ENCODE results near the gene DMRTA1. TPM values are rescaled to one million over a fixed set of nuclear protein-coding genes. Genes with fewer than 3 reads are reported as not detected.
"Not testable (repeated sequence)": the region's sequence is repeated elsewhere in the genome, so short reads cannot be mapped to it uniquely, and the experiment has no call there.

DMRTA1 gene
- total RNA-seq, 2 experiments from 2014 or later: not detected

GRCh38 chr9:22440841-22441240 lies 5.8 kb upstream of the DMRTA1 start:
- Mint-ChIP-seq H3K4me1 (no peaks in the 10 kb centered on the region), H3K36me3 (no peaks in the 10 kb centered on the region), H3K27ac (no peak overlapping the region), H3K9me3 (no peaks in the 10 kb centered on the region), H3K4me3 (no peak overlapping the region), H3K27me3 (peaks cover 25% of the 10 kb centered on the region)
- no peak for DNase-seq
- POLR2A ChIA-PET: no interaction called here
- no peak for ATAC-seq (ENCODE audit: low read depth)

GRCh38 chr9:22446950-22447617 lies 460 bp downstream of the DMRTA1 start:
- DNase-seq (peak; percentile 56), ATAC-seq (ENCODE audit: low read depth) (peak; percentile 81)
- POLR2A ChIA-PET: no interaction called here
- peaks cover 66% of the 10 kb centered on the region for H3K27me3 Mint-ChIP-seq
- no peaks in the 10 kb centered on the region for H3K9me3 Mint-ChIP-seq
- H3K4me1 Mint-ChIP-seq: peaks cover 2% of the 10 kb centered on the region
- H3K4me3 Mint-ChIP-seq: peak overlapping the region; percentile 68
- no peaks in the 10 kb centered on the region for H3K36me3 Mint-ChIP-seq
- H3K27ac Mint-ChIP-seq: no peak overlapping the region

- H3K4me1 Mint-ChIP-seq: peaks cover 2% of the 10 kb centered on the region
- H3K9me3 Mint-ChIP-seq: no peaks in the 10 kb centered on the region
- no peaks in the 10 kb centered on the region for H3K36me3 Mint-ChIP-seq
- H3K27ac Mint-ChIP-seq: no peak overlapping the region
- peaks cover 63% of the 10 kb centered on the region for H3K27me3 Mint-ChIP-seq
- no peak for DNase-seq
- no peak for ATAC-seq (ENCODE audit: low read depth)
- H3K4me3 Mint-ChIP-seq: no peak overlapping the region
- POLR2A ChIA-PET: no interaction called here
Measured at GRCh38 chr9:22447618-22448305, 1.1 kb downstream of the DMRTA1 start.

- Mint-ChIP-seq H3K4me1 (peaks cover 2% of the 10 kb centered on the region), H3K27me3 (peaks cover 48% of the 10 kb centered on the region), H3K36me3 (no peaks in the 10 kb centered on the region), H3K4me3 (no peak overlapping the region), H3K9me3 (no peaks in the 10 kb centered on the region), H3K27ac (no peak overlapping the region)
- POLR2A ChIA-PET: no interaction called here
- ATAC-seq (ENCODE audit: low read depth) (no peak), DNase-seq (no peak)
Measured at GRCh38 chr9:22449719-22450118, 3.1 kb downstream of the DMRTA1 start.

- Mint-ChIP-seq H3K4me1 (no peaks in the 10 kb centered on the region), H3K27me3 (peaks cover 35% of the 10 kb centered on the region), H3K36me3 (no peaks in the 10 kb centered on the region), H3K27ac (no peak overlapping the region), H3K4me3 (no peak overlapping the region), H3K9me3 (no peaks in the 10 kb centered on the region)
- ATAC-seq (ENCODE audit: low read depth) (no peak), DNase-seq (peak; percentile 35)
- POLR2A ChIA-PET: no interaction called here
Measured at GRCh38 chr9:22452415-22453010, 5.9 kb downstream of the DMRTA1 start.

GRCh38 chr9:22454016-22454415 lies 7.4 kb downstream of the DMRTA1 start:
- DNase-seq (no peak), ATAC-seq (ENCODE audit: low read depth) (no peak)
- POLR2A ChIA-PET: no interaction called here
- no peaks in the 10 kb centered on the region for H3K4me1 Mint-ChIP-seq
- peaks cover 20% of the 10 kb centered on the region for H3K27me3 Mint-ChIP-seq
- H3K4me3 Mint-ChIP-seq: no peak overlapping the region
- no peaks in the 10 kb centered on the region for H3K36me3 Mint-ChIP-seq
- H3K9me3 Mint-ChIP-seq: no peaks in the 10 kb centered on the region
- no peak overlapping the region for H3K27ac Mint-ChIP-seq

GRCh38 chr9:22455181-22455580 lies 8.6 kb downstream of the DMRTA1 start:
- no peak overlapping the region for H3K4me3 Mint-ChIP-seq
- POLR2A ChIA-PET: no interaction called here
- ATAC-seq (ENCODE audit: low read depth) (no peak), DNase-seq (no peak)
- no peak overlapping the region for H3K27ac Mint-ChIP-seq
- H3K4me1 Mint-ChIP-seq: no peaks in the 10 kb centered on the region
- peaks cover 16% of the 10 kb centered on the region for H3K27me3 Mint-ChIP-seq
- H3K36me3 Mint-ChIP-seq: no peaks in the 10 kb centered on the region
- H3K9me3 Mint-ChIP-seq: no peaks in the 10 kb centered on the region

GRCh38 chr9:22457448-22457847 lies 10.8 kb downstream of the DMRTA1 start:
- H3K4me1 Mint-ChIP-seq: no peaks in the 10 kb centered on the region
- POLR2A ChIA-PET: no interaction called here
- H3K36me3 Mint-ChIP-seq: no peaks in the 10 kb centered on the region
- H3K27me3 Mint-ChIP-seq: peaks cover 6% of the 10 kb centered on the region
- H3K9me3 Mint-ChIP-seq: no peaks in the 10 kb centered on the region
- DNase-seq (no peak), ATAC-seq (ENCODE audit: low read depth) (no peak)
- no peak overlapping the region for H3K27ac Mint-ChIP-seq
- no peak overlapping the region for H3K4me3 Mint-ChIP-seq

GRCh38 chr9:22463205-22463604 lies 16.6 kb downstream of the DMRTA1 start:
- H3K27me3 Mint-ChIP-seq: peaks cover 6% of the 10 kb centered on the region
- no peak for ATAC-seq (ENCODE audit: low read depth)
- POLR2A ChIA-PET: no interaction called here
- no peak for DNase-seq
- H3K27ac Mint-ChIP-seq: no peak overlapping the region
- no peaks in the 10 kb centered on the region for H3K36me3 Mint-ChIP-seq
- H3K4me3 Mint-ChIP-seq: no peak overlapping the region
- no peaks in the 10 kb centered on the region for H3K9me3 Mint-ChIP-seq
- no peaks in the 10 kb centered on the region for H3K4me1 Mint-ChIP-seq

GRCh38 chr9:22469928-22470544 lies 23.4 kb downstream of the DMRTA1 start:
- no peaks in the 10 kb centered on the region for H3K27me3 Mint-ChIP-seq
- POLR2A ChIA-PET: no interaction called here
- no peaks in the 10 kb centered on the region for H3K4me1 Mint-ChIP-seq
- no peak overlapping the region for H3K27ac Mint-ChIP-seq
- no peaks in the 10 kb centered on the region for H3K36me3 Mint-ChIP-seq
- H3K9me3 Mint-ChIP-seq: no peaks in the 10 kb centered on the region
- H3K4me3 Mint-ChIP-seq: no peak overlapping the region
- no peak for DNase-seq
- ATAC-seq (ENCODE audit: low read depth): no peak

- POLR2A ChIA-PET: no interaction called here
- Mint-ChIP-seq H3K9me3 (no peaks in the 10 kb centered on the region), H3K4me1 (no peaks in the 10 kb centered on the region), H3K27me3 (no peaks in the 10 kb centered on the region), H3K27ac (no peak overlapping the region), H3K4me3 (no peak overlapping the region), H3K36me3 (no peaks in the 10 kb centered on the region)
- no peak for ATAC-seq (ENCODE audit: low read depth)
- no peak for DNase-seq
Measured at GRCh38 chr9:22481566-22481965, 34.9 kb downstream of the DMRTA1 start.

- no peak for DNase-seq
- Mint-ChIP-seq H3K27ac (no peak overlapping the region), H3K4me1 (no peaks in the 10 kb centered on the region), H3K4me3 (no peak overlapping the region), H3K36me3 (no peaks in the 10 kb centered on the region), H3K27me3 (no peaks in the 10 kb centered on the region), H3K9me3 (no peaks in the 10 kb centered on the region)
- POLR2A ChIA-PET: no interaction called here
- ATAC-seq (ENCODE audit: low read depth): no peak
Measured at GRCh38 chr9:22483528-22484070, 37.0 kb downstream of the DMRTA1 start.

GRCh38 chr9:22496197-22496596 lies 49.6 kb downstream of the DMRTA1 start:
- POLR2A ChIA-PET; H3K9me3 Mint-ChIP-seq; H3K4me3 Mint-ChIP-seq; ATAC-seq (ENCODE audit: low read depth); H3K36me3 Mint-ChIP-seq; H3K27ac Mint-ChIP-seq; H3K27me3 Mint-ChIP-seq; DNase-seq; H3K4me1 Mint-ChIP-seq: not testable (repeated sequence)

All from activated naive CD8-positive, alpha-beta T cell treated with anti-CD3 and anti-CD28 coated beads, Interleukin-2, amount 10 ng/mL, durations not matched to agents 7 days and 5 days (primary cell).